ENCODE data around the gene FBXW2.

Gene FBXW2

DNA sequence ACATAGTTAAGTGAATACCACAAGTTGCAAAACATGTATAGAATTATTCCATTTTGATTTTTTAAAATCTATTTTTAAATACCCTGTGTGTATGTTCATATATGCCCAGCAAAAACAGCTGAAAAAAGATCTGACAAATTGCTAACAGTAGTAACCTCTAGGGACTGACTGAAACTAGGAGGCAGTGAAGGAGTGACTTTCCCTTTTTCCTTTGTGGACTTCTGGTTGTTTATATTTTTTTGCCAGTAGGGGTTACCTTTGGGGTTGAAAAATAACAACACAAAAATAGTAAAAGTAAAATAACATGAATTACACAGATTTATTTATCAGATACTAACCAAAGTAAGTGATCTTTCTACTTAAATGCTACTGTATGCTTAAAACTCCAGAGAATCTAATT is 81.9 kb downstream of the FBXW2 start:
- TF ChIP-seq, protein P1, sequence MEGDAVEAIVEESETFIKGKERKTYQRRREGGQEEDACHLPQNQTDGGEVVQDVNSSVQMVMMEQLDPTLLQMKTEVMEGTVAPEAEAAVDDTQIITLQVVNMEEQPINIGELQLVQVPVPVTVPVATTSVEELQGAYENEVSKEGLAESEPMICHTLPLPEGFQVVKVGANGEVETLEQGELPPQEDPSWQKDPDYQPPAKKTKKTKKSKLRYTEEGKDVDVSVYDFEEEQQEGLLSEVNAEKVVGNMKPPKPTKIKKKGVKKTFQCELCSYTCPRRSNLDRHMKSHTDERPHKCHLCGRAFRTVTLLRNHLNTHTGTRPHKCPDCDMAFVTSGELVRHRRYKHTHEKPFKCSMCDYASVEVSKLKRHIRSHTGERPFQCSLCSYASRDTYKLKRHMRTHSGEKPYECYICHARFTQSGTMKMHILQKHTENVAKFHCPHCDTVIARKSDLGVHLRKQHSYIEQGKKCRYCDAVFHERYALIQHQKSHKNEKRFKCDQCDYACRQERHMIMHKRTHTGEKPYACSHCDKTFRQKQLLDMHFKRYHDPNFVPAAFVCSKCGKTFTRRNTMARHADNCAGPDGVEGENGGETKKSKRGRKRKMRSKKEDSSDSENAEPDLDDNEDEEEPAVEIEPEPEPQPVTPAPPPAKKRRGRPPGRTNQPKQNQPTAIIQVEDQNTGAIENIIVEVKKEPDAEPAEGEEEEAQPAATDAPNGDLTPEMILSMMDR (IDR thresholded peaks at IDR 0.05; ENCODE audit: low read depth, low read length) = no peak

DNA sequence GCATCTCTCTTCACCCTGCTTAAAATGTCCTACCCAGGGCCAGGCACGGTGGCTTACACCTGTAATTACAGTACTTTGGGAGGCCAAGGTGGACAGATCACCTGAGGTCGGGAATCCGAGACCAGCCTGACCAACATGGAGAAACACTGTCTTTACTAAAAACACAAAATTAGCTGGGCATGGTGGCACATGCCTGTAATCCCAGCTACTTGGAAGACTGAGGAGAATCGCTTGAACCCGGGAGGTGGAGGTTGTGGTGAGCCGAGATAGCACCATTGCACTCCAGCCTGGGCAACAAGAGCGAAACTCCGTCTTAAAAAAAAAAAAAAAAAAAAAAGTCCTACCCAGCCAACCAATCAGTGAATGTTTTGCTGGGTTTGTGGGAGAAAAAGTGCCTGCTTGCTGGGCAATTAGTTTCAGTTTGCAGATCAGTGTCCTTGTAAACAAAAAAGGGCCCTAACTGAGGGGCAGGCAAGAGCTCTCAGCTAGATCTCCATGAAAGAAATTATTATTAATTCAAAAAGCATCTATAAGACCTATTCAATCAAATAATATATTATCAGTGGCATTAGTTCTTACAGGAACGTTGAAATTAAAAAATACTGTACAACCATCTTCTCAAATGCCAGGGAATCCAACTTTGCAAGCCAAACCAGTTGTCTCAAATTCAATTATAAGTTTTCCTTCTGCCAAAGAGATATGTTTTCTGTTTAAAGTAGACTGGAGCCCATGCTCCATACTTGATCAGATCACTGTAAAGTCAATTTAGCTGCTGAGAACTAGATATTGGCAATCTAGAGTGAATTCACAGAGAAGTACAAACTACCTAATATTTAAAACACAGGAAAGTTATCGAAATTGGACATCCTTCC is 82.9 kb downstream of the FBXW2 start:
- TF ChIP-seq, protein P1 (IDR thresholded peaks at IDR 0.05; ENCODE audit: low read depth, low read length) = no peak
- peak; percentile 42 for DNase-seq (ENCODE audit: extremely low read depth, low read depth)

More for the DNA sequence above, 81.9 kb downstream of the FBXW2 start:
- DNase-seq (ENCODE audit: extremely low read depth, low read depth) = no peak

DNA sequence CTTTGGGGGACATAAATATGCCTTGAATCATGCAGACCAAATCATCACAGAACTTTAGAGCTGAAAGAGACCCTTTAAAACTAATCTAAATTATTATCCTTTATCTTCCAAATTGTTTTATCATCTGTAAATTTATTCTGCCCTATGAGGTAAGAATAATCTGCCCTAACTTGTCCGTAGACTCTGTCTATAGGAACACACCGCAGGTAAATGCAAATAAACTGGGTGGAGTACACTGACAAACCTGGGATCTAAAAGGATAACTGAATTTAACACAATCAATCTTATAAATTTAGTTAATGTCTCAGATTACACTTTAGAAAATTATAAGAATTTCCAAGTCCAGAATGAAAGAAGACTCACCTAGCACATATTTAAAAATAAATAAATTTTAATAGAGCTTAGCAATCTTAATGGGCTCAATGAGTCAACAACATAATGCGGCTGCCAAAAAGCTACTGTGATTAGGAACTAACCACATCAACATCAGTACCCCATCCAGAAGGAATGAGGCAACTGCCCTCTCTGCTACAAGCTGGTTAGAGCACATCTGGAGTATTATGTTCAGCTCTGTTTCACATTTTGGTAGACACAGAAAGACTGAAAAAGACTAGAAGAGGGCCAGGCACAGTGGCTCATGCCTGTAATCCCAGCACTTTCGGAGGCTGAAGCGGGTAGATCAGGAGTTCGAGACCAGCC is 84.5 kb downstream of the FBXW2 start:
- TF ChIP-seq, protein P1 (IDR thresholded peaks at IDR 0.05; ENCODE audit: low read depth, low read length) = no peak

DNA sequence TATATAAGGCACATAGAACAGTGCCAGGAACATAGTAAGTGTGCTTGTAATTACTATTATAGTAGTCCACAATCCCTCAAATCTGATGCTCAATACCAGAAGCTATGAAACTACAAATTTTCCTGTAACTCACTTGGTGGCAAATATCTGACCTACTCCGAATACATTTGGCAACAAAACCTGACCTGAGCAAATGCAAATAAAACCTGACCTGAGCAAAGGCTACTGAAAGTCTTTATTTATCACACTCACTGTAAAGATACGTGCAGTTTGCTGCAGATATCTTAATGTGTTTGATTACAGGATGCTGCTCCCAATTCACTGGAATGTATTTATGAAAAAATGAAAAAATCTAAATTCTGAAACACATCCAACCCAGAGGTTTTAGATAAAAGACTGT is 86.0 kb downstream of the FBXW2 start:
- TF ChIP-seq, protein P1 (IDR thresholded peaks at IDR 0.05; ENCODE audit: low read depth, low read length) = no peak
- DNase-seq (ENCODE audit: extremely low read depth, low read depth) = no peak

More for the DNA sequence above, 84.5 kb downstream of the FBXW2 start:
- no peak for DNase-seq (ENCODE audit: extremely low read depth, low read depth)

Data from AG09319 (cell line).